ENCODE results near the gene GOLGA8S.
"Not testable (repeated sequence)": the region's sequence is repeated elsewhere in the genome, so short reads cannot be mapped to it uniquely, and the experiment has no call there.

Gene GOLGA8S

GRCh38 chr15:23354448-23354847 lies at the start of gene GOLGA8S:
TSS of gene GOLGA8S (plus strand) at chr15:23354748. CDS start at chr15:23354810, 62 bp downstream.
- DNase-seq = not testable (repeated sequence)

- DNase-seq = not testable (repeated sequence)
These were observed 49.7 kb upstream of the GOLGA8S start for GRCh38 chr15:23304805-23305204.

GRCh38 chr15:23305921-23306320 lies 48.6 kb upstream of the GOLGA8S start:
- not testable (repeated sequence) for DNase-seq

- not testable (repeated sequence) for DNase-seq
These were observed 43.3 kb upstream of the GOLGA8S start for GRCh38 chr15:23311233-23311632.

- not testable (repeated sequence) for DNase-seq
These were observed 20.5 kb upstream of the GOLGA8S start, which contains the start of gene GOLGA6L26 for GRCh38 chr15:23334096-23334495. TSS of gene GOLGA6L26 (minus strand) at chr15:23334196. CDS start at chr15:23334135, 61 bp downstream.

- DNase-seq = not testable (repeated sequence)
These were observed 8.1 kb downstream of the GOLGA8S start for GRCh38 chr15:23362622-23363021.

GRCh38 chr15:23364261-23364660 lies 9.7 kb downstream of the GOLGA8S start:
- DNase-seq = not testable (repeated sequence)

GRCh38 chr15:23370578-23370977 lies 16.0 kb downstream of the GOLGA8S start:
- no peak for DNase-seq

- not testable (repeated sequence) for DNase-seq
These were observed 16.6 kb downstream of the GOLGA8S start for GRCh38 chr15:23371134-23371533.

- not testable (repeated sequence) for DNase-seq
These were observed 17.3 kb downstream of the GOLGA8S start for GRCh38 chr15:23371868-23372267.

GRCh38 chr15:23372284-23372683 lies 17.7 kb downstream of the GOLGA8S start:
- DNase-seq = no peak

- not testable (repeated sequence) for DNase-seq
These were observed 18.5 kb downstream of the GOLGA8S start for GRCh38 chr15:23372891-23373600.

- not testable (repeated sequence) for DNase-seq
These were observed 19.7 kb downstream of the GOLGA8S start for GRCh38 chr15:23374226-23374625.

- DNase-seq = not testable (repeated sequence)
These were observed 24.4 kb downstream of the GOLGA8S start for GRCh38 chr15:23378946-23379345.

- DNase-seq = not testable (repeated sequence)
These were observed 26.2 kb downstream of the GOLGA8S start for GRCh38 chr15:23380700-23381099.

- not testable (repeated sequence) for DNase-seq
These were observed 26.6 kb downstream of the GOLGA8S start for GRCh38 chr15:23381192-23381591.

GRCh38 chr15:23384371-23384770 lies 29.8 kb downstream of the GOLGA8S start:
- peak; percentile 63 for DNase-seq

- DNase-seq = no peak
These were observed 31.4 kb downstream of the GOLGA8S start for GRCh38 chr15:23385886-23386430.

GRCh38 chr15:23387621-23388190 lies 33.2 kb downstream of the GOLGA8S start:
- DNase-seq = no peak

- DNase-seq = no peak
These were observed 40.6 kb downstream of the GOLGA8S start for GRCh38 chr15:23395030-23395692.

- no peak for DNase-seq
These were observed 41.3 kb downstream of the GOLGA8S start for GRCh38 chr15:23395832-23396231.

GRCh38 chr15:23397779-23398178 lies 43.2 kb downstream of the GOLGA8S start:
- no peak for DNase-seq

- not testable (repeated sequence) for DNase-seq
These were observed 43.8 kb downstream of the GOLGA8S start for GRCh38 chr15:23398357-23398756.
